Measurements from ENCODE around the gene SPOPL.

Gene SPOPL

GRCh38 chr2:138495384-138495783, 6.2 kb upstream of the SPOPL start:
- Histone ChIP-seq H3K4me3 (ENCODE audit: low read depth, low read length) (no peak overlapping the region), H3K27ac (peak overlapping the region; percentile 35), H3K36me3 (no peaks in the 10 kb centered on the region), H3K9me3 (ENCODE audit: severe bottlenecking) (no peaks in the 10 kb centered on the region), H3K27me3 (ENCODE audit: insufficient read depth, low read depth, severe bottlenecking) (no peaks in the 10 kb centered on the region)
- DNase-seq = no peak
- TF ChIP-seq CTCF (IDR thresholded peaks at IDR 0.05; ENCODE audit: low read depth, low read length) = no peak

- no peaks in the 10 kb centered on the region for H3K27me3 ChIP-seq (ENCODE audit: insufficient read depth, low read depth, severe bottlenecking)
- no peak overlapping the region for H3K4me3 ChIP-seq (ENCODE audit: low read depth, low read length)
- no peaks in the 10 kb centered on the region for H3K9me3 ChIP-seq (ENCODE audit: severe bottlenecking)
- H3K36me3 ChIP-seq = no peaks in the 10 kb centered on the region
- no peak for DNase-seq
- no peak for TF ChIP-seq CTCF (IDR thresholded peaks at IDR 0.05; ENCODE audit: low read depth, low read length)
- H3K27ac ChIP-seq = no peak overlapping the region
Observed at GRCh38 chr2:138496096-138496651, 5.4 kb upstream of the SPOPL start.

DNA sequence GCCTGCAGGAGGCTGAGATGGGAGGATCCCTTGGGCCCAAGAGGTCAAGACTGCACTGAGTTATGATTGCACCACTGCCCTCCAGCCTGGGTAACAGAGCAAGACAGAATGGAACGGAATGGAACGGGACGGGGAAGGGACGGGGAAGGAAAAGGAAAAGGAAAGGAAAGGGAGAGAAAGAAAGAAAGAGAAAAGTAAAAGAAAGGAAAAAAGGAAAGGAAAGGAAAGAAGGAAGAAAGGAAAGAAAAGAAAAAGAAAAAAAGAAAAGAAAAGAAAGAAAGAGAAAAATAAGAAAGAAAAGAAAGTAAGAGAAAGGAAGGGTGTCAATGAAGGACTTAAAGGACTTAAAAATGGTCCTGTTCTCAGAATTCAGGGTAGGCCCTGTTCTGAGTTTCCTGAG, 4.3 kb upstream of the SPOPL start:
- Histone ChIP-seq H3K9me3 (ENCODE audit: severe bottlenecking) (no peaks in the 10 kb centered on the region), H3K27me3 (ENCODE audit: insufficient read depth, low read depth, severe bottlenecking) (no peaks in the 10 kb centered on the region), H3K27ac (no peak overlapping the region), H3K36me3 (no peaks in the 10 kb centered on the region), H3K4me3 (ENCODE audit: low read depth, low read length) (no peak overlapping the region)
- no peak for TF ChIP-seq CTCF (IDR thresholded peaks at IDR 0.05; ENCODE audit: low read depth, low read length)
- no peak for DNase-seq

- H3K4me3 ChIP-seq (ENCODE audit: low read depth, low read length) = no peak overlapping the region
- H3K27me3 ChIP-seq (ENCODE audit: insufficient read depth, low read depth, severe bottlenecking) = no peaks in the 10 kb centered on the region
- DNase-seq = no peak
- H3K9me3 ChIP-seq (ENCODE audit: severe bottlenecking) = no peaks in the 10 kb centered on the region
- TF ChIP-seq CTCF (IDR thresholded peaks at IDR 0.05; ENCODE audit: low read depth, low read length) = no peak
- H3K27ac ChIP-seq = no peak overlapping the region
- H3K36me3 ChIP-seq = no peaks in the 10 kb centered on the region
Observed at GRCh38 chr2:138499684-138500083, 1.9 kb upstream of the SPOPL start.

DNA sequence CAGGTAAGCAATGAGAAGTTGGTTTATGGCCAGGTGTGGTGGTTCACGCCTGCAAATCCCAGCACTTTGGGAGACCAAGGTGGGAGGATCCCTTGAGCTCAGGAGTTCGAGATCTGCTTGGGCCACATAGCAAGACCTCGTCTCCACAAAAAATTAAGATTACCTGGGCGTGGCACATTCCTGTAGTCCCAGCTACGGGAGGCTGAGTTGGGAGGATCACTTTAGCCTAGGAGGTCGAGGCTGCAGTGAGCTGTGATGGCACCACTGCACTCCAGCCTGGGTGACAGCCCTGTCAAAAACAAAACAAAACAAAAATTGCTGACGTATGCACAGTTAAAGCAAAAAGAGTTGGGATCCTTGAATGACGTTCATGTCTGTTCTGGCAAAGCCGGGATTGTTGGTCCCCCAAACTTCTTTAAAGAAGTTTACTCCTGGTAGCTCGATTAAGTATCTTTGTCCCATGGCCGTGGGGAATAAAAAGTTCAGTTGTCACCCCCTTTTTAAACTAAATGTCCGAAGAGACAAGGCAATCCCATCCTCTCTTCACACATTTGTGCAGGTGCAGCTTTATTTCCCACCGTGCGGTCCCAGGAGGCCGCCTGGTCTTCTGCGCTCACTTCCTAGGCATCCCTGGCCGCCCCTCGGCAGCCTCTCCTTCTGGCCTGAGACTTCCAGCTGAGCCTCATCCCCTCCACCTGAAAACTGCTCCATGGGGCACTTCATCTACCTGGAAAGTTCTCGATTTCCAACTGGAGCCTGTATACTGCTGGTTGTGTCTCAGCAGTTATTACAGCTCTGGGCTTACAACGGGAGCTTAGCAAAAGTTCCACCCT, 762 bp upstream of the SPOPL start:
- Histone ChIP-seq H3K36me3 (no peaks in the 10 kb centered on the region), H3K9me3 (ENCODE audit: severe bottlenecking) (no peaks in the 10 kb centered on the region), H3K4me3 (ENCODE audit: low read depth, low read length) (peak overlapping the region; percentile 97), H3K27me3 (ENCODE audit: insufficient read depth, low read depth, severe bottlenecking) (no peaks in the 10 kb centered on the region), H3K27ac (peak overlapping the region; percentile 93)
- peak; percentile 34 for DNase-seq
- TF ChIP-seq CTCF (IDR thresholded peaks at IDR 0.05; ENCODE audit: low read depth, low read length) = no peak
